GM21825 (cell line): ENCODE data around the gene ZMIZ1.
A peak's percentile ranks its signal among the peaks of the same experiment; 100 is the strongest.

ENCODE experiments used
- ATAC-seq: cut with Tn5 transposase; IDR thresholded peaks from one replicate; pipeline ENCODE4 v1.9.1; 2021; ENCODE audit warnings: mild to moderate bottlenecking, moderate library complexity; ENCODE audit not compliant: unreplicated experiment

ZMIZ1 gene

DNA sequence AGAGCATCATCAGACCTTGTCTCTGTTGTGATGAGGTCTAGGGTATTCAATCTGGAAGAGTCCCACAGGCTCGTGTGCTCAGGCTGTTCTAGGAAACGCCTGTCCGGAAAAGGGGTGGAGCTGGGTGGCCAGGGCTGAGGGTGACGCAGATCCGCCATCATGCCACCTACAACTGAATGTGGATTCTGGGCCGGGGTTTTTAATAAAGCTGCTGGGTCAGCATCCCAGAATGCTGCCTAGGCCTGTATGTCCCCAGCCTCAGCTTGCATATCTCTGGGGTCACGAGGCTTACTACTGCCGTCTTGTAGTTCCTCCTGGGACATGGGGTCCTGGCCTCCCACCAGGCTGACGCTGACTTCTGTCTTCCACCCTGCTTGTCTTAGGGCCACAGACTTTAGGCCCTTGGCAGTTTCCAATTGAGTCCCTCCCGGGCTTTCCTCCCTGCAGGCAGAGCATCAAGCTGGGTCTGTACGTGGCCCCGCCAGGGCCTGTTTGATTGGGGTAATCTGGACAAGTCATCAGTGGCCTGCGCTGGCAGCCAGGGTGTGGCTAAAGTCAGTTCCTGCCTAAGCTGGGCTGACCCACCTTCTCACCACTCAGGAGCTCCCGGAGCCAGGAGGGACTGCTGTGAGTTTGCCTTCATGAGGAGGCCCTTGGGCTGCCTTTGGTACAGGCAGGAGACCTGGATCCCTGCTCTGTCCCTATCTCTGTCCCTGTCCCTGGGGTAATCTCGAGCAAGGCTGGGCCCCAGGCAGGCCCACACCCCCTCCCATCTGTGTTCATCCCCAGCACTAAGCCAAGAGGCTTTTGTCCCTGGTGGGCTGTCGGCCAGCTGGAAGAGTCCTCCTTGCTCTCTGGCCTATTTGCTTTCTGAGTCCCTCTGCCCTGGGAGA is 79.9 kb downstream of the ZMIZ1 start:
- no peak for ATAC-seq

DNA sequence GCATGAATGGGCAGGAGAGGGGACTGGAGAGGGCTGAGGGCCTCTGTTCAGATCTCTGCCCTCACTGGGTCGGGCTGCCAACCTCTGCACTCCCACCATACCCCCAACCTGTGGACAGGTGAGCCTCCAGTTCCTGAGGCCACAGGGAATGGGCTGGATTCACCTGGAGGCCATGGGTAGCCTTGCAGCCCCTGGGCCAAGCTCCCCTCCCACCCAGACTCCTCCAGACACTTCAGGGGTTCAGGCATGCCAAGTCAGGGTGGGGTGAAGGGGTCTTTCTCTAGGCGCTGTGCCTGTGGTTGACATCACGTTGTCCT is 80.5 kb downstream of the ZMIZ1 start:
- ATAC-seq: no peak

DNA sequence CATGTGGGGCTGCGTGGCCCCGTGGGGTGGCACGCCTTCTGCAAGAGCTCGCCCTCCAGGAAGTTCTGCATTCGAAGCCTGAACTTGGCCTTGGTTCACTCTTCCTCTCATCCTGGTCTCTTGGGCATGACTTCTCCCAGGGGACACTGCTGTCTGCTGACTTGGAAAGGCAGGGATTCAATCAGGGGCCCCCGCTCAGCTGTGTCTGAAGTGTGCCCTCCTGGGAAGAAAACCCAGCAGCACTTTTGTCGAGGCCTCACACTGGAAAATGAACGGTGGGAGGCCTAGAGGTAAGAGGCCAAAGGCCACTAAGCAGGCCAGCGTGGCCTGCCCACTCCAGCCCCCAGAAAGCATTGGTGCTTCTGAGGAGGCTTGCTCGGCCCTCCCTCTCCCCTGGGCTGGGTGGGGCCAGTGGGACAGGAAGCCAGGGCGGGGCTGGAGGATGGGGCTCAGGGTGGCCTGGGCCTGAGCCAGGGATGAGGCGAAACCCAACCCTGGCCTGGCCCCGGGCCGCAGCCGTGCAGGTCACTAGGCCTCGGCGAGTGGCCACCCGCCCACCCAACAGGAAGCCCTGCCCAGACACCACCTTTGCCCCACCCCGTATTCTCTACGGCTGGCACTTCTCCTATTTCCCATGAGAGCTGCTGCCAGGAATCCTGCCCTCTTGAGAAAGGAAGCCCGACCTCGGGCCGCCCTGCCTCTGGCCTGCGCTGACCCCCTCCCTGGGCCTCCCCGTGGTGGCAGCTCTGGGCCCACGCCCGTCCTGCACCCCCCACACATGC is 81.1 kb downstream of the ZMIZ1 start:
- ATAC-seq: peak; percentile 83

DNA sequence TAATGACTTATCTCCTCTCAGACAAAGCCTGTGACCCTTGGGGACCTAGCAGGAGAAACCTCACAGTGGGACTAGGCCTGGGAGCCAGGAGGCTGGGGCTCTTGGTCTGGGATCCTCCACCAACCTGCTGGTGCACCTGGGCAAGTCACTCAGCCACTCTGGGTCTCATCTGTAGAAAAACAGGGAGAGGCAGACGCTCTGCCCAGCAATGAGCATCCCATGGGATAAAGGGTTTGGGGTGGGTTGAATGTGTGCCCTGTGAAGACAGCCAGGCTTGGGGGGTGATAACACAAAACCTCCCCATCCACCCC is 81.6 kb downstream of the ZMIZ1 start:
- no peak for ATAC-seq

DNA sequence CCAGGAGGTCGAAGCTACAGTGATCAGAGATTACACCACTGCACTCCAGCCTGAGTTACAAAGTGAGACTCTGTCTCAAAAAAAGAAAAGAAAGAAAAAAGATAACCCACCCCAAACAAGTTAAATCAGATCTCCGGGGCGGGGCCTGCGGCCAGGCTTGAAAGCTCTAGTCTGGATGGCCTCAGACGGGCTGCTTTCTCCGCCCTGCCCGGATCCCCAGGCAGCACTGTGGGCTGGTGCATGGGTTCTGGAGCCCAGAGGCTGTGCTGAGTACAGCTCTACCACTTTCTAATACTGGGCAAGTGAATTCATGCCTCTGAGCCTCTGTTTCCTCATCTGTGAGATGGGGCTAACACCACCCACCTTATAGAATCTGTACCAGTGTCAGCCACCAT is 83.7 kb downstream of the ZMIZ1 start:
- ATAC-seq: no peak

DNA sequence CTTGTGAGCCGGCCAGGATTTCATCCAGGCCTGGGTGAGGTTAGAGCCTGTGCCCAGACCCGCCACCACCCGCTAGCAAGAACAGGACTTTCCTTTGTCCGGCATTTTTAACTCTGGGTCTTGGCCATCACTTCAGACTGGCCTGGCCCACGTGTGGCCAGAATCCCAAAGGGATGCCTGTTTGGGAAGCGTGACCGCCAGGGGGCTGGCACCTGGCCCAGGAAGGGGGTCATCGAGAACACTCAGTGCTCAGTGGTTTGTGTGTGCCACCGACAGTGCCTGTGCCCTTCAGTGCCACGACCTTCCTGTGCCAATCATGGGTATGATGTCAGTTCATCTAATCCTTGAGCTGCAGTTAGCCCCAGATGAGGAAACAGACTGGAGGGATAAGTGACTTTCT is 85.0 kb downstream of the ZMIZ1 start:
- no peak for ATAC-seq

DNA sequence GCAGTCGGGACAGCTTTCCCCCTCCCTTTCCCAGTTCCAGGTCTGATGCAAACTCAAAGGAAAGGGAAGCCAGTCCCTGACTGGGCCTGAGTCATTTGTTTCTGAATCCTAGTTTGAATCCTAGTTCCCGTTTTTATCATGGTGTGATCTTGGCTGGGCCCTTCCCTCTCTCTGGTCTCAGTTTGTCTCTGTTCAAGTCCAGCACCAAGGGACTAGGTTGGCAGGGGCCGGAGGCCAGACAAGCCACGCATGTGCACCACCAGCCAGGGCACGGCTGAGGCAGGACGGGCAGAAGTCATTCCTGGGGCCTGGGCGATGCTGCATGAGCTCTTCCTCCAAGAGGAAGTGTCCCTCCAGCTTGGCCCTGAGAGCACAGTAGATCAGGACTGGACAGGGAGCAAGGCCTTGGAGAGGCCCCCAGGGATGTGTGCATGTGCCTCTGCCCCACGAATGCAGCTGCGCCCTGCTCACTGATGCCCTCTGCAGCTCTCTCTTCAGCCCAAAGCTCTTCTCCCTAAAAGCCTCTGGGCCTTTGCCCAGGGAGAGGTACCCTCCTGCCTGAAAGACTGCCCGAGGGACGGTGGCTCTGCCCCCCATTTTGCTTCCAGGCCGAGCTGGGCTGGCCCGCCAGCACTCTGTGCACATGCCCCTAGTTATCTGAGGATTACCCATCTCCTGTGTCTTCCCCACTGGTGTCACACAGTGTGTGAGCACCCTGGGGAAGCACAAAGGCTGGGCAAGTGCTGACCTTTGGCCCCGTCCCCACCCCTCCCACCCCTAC is 86.7 kb downstream of the ZMIZ1 start:
- no peak for ATAC-seq

DNA sequence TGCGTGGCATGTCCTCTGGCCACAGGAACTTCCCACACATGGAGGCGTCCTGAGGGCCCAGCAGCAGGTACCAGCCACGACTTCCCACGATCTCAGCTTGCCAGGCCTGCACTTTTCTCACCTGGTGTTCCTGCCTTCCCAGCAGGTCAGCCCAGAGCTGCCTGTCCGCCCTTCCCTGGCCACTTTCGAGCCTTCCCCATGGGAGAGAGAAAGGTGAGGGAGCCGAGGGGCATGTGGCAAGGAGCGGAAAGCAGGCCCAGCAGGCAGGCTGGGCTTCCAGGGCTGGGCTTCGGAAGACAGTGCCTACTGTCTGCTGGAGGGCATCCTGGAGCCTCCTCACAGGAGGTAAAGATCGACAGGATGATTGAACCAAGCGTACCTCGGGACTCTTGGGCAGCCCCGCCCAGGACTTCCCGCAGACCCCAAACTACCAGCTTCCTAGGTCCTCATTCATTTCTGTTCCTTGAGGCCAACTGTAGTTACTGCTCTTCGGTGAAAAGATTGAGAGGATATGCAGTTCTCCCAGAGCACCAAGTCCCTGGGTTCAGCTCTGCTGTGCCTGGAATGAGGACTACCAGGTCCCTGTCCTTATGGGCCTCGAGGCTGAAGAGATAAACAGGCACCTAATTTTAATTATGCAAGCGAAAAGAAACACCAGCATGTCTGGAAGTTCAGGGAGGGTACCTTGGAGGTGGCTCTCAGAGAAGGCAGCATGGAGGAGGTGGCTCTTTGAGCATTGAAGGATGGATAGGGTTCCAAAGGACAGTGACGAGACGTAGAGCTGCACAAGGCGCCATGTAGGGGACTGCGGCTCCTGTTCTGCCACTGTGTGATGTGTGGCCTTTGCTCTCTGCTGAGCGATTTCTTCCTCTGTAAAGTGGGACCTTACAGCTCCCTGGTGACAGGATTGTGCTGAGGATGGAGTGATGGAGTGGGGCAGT is 87.8 kb downstream of the ZMIZ1 start:
- ATAC-seq: no peak

DNA sequence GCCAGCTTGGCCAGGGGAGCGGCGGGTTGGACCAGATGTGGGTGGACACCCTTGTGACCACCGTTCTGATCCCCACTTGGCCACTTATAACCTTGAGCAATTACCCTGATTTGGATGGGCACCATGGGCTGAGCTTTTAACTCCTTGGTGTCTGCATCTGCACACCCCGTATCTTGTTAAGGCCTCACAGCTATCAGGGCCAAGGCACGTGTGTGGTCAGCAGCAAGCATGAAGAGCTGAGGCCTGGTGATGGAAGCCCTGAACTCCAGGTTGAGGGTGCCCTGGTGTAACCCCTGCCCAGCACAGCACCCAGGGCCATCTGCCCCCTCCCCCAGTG is 89.2 kb downstream of the ZMIZ1 start:
- no peak for ATAC-seq

DNA sequence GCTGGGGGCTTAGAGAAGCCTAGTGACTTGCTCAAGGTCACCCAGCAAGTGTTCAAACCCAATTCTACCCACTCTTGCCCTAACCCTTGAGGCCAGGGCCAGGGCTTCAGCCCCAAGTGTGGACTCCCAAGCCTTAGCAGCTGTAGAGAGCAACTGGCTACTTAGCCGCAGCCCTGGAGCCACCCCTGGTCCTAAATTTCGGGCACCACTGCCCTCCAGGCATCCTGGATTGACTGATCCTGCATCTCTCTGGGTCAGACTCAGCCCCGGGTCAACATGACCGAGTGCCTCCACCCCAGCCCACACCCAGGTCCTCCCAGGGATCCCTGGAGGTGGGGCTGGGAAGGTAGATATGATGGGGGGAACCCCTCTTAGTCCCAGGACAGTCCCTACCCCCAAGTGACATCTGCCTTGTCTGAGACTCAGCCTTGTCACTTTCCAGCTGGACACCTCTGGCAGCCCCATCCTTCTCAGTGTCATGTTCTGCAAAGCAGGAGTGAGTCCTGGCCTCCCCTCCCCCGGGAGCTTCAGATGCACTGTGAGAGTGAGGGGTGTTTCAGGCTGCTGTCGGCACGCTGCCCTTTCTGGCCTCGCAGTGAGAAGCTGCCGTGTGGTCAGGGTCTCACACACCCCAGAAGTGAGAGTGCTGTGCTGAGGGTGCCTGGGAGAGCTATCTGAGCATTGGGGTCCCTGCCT is 89.8 kb downstream of the ZMIZ1 start:
- no peak for ATAC-seq

DNA sequence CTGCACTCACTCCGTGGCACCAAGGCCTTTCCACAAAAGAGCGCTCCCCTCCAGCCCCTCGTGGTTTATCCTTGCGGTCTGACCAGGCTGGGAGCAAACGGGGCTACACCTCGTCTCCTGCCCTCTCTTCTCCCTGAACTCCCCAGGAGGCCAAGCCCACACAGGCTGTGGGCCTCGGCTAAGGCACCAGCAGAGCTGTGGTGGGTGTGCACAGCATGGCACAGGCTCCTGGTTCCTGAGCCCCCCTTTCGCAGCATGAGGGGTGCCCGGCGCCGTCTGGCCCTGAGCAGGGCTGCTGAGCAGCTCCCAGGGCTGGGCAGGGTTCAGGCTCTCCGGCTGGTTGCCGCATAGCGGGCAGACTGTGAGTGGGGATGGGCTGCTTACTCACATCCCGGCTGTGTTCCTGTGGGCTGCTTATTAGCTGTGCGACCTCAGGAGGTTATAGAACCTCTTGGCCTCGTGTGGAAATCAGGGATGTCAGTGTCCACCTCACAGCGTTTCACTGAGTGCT is 90.4 kb downstream of the ZMIZ1 start:
- ATAC-seq: no peak

DNA sequence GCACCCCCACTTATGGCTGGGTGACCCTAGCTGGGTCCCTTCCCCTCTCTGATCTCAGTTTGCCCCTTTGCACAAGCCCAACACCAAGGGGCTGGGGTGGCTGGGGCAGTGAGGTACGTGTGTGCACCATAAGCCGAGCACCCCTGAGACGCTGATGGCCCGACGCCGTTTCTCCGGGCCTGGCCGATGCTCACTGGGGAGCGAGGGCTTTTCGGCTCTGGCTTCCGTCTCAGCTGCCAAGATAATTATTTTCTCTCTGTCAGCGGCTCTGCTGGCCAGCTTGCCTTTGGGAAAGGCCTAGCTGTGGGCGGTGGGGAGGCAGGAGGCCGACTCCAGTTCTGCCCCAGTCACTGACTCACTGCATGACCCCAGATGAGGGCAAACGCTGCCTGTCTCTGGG is 91.0 kb downstream of the ZMIZ1 start:
- no peak for ATAC-seq

DNA sequence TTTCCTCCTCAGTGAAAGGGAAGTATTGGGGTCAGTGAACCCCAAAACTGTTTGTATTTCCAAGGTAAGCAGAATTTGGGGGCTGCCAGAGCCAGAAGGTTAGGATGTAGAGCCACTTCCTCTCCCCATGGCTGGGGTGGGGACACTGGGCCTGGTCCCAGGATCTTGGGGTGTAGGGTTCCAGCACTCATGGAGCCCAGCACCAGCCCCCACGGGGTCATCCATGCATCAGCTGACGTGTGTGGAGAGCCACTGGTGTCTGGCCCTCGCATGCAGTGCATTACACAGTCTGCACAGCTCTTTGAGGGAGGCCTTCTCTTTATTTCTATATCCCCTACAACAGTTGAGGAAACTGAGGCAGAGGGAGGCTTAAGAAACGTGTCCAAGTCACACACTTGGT is 91.4 kb downstream of the ZMIZ1 start:
- ATAC-seq: no peak

DNA sequence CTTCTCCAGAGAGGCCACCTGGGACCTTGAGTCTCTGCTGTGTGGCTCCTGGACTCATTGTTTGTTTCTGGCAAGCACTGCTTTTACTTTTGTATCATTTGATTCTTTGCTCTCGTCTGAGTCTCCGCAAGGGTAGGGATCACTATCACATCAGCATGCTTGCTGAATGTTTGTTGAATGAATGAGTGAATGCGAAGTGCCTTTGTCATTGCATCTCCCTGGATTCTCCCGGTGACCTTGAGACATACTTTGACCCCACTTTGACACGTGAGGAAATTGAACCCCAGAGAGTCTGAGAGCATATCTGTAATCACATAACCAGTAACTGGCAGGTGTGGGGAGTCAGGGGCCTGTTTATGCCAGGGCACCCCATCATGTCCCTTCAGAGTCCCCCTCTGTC is 92.8 kb downstream of the ZMIZ1 start:
- ATAC-seq: no peak

DNA sequence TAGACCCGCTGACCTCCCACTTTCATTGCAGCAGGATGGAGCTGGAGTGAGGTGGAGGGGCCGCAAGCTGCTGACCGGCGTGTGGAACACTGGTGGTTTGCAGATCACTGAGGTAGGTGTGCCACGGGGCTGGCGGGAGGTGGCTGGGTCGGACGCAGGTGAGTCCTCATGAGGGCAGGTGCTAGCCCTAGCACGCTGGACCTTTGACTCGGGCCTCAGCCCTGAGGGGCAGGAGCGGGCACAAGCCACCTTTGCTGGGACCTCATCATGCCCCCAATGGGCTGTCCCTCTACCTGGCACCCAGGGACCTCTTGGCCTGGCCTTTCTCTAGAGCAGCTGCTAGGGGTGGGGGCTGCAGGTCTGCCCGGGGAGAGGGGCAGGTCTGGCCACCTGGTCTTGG is 93.3 kb downstream of the ZMIZ1 start:
- ATAC-seq: no peak

DNA sequence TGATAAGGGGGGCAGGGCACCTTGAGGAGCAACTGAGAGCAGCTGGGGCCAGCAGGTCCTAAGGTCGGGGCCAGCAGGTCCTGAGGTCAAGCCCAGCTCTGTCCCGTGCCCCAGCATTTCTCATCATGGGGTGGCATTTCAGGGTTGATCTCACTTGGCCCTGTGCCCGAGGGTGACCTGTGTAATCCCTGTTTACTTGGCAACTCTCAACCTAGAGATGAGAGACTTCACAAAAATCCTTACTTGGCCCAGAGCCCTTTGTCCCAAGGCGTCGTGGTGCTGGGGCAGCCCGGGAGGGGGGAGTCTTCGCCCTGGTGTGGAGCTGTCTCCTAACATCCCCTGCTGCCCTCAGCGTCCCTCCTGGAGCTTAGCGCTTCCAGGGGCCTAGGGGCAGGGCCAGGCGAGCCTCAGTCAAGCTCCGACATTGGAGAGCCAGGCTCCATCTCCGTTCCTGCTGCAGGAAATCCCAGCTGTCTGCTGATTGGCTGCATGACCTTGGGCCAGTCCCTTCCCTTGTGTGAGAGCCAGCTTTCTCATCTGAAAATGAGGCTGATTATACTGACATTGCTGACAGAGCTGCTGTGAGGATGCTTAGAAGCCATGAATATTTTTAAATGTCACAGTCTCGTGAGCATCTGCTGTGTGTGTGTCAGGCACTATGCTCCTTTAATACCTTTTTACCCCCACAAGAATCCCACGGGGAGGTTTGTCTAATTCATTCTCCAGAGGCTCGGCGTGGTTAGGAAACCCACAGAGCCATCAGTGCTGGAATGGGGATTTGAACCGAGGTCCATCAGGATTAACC is 94.3 kb downstream of the ZMIZ1 start:
- no peak for ATAC-seq

DNA sequence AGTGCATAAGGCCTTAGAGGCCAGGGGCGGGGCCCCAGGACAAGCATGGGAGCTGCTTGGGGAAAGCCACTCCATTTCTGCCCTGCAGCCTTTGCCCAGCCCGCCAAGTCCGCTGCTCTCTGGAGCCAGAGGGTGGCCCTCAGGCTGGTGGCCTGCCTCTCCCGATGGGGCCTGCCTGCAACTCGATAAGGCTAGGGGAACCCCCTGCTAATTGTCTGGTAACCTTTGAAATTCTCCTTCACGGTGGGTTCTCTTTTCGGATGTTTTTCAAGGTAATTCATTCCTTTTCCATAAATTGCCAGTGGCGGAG is 94.9 kb downstream of the ZMIZ1 start:
- ATAC-seq: no peak

DNA sequence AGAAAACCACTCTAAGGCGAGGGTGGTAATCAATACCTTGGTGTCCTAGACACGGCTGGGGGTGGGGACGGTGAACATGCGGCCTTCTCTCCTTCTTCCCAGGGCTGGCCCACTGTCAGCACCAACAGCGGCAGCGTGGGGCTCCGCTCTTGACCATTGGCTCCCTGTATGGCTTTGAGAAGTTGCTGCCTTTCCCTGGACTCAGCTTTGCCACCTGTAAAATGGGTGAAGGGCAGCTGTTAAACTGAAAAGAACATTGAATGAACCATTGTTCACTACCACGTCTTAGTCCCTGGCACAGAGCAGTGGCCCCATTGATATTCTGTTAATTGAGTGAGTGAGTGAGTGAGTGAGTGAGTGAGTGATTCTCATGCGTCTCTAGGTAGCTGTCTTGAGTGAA is 95.3 kb downstream of the ZMIZ1 start:
- no peak for ATAC-seq

DNA sequence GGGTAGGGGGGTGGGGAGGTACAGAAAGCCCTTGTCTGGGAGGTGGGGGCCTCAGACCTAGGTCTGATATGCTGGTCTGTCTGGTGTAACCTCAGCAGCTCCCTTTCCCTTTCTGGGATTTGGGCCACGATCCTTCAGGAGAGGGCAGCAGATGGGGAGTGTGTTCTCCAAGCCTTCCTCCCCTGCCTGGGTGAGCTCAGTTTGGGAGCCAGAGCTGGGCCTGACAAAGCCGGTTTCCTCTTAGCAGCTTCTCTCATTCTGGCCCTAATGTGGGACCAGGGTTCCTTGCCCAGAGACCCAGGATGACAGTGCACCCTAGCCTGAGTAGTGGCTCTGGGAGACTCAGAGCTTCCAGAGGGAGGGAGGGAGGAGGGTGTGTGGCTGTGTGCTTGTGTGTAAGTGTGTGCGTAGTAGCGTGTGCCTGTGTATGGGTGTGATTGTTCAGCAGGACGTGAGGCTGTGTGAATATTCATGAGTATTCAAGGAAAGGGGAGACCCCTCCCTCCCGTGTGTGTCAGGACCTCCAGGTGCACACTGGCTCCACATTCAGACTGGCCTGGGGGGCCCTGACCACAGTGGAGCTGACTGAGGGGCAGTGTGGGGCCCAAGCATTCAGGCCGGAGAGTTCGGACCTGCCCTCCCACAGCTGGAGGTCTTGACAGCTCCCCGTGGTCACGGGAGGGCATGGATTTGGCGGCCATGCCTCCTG is 96.5 kb downstream of the ZMIZ1 start:
- no peak for ATAC-seq
